PC-3 (cell line): ENCODE data around the gene NDUFAF8. TPM values are rescaled to one million over a fixed set of nuclear protein-coding genes. Genes with fewer than 3 reads are reported as not detected.

Experiments
- ATAC-seq: fragments of 200-7000 bp; cut with Tn5 transposase; 2 replicates; pipeline ENCODE4 v1.9.1; 2020; ENCODE audit warnings: mild to moderate bottlenecking, moderate library complexity
- BruUV-seq: library from RNA; stranded (reverse); fragments of 400-500 nt; replicated peaks from 2 replicates; lab custom pipeline; 2021; lab: Mats Ljungman, UMichigan
- CTCF ChIA-PET: fragments of 300-600 bp; sonication (Branson Sonifier 250); formaldehyde crosslinking; loops from one replicate; lab custom pipeline; 2022; ENCODE audit warnings: antibody characterized with exemption; lab: Charles Lee
- POLR2A ChIA-PET: fragments of 300-600 bp; sonication (Branson Sonifier 250); formaldehyde crosslinking; loops from one replicate; lab custom pipeline; 2022; ENCODE audit warnings: antibody characterized with exemption; ENCODE audit not compliant: unreplicated experiment; lab: Charles Lee
- DNase-seq: peaks from one replicate; pipeline ENCODE4 v3.0.0-alpha.2; 2015
- H2AFZ ChIP-seq: fragments of 300-600 bp; sonication (generic); 2 replicates; pipeline ENCODE4 v1.6.0; 2016; ENCODE audit warnings: antibody characterized with exemption, low read length
- H3F3A ChIP-seq: fragments of 300-600 bp; sonication (generic); one replicate; pipeline ENCODE4 v1.6.0; 2017; ENCODE audit warnings: antibody characterized with exemption, low read length, control low read depth, mild to moderate bottlenecking; ENCODE audit not compliant: unreplicated experiment
- H3K27ac ChIP-seq: fragments of 300-600 bp; sonication (generic); 2 replicates; pipeline ENCODE4 v1.5.1; 2016; ENCODE audit warnings: mild to moderate bottlenecking, low read length
- H3K27me3 ChIP-seq: fragments of 300-600 bp; sonication (generic); 2 replicates; pipeline ENCODE4 v1.6.1; 2016; ENCODE audit warnings: low read length, mixed read lengths
- H3K36me3 ChIP-seq: fragments of 300-600 bp; sonication (generic); 2 replicates; pipeline ENCODE4 v1.6.1; 2016; ENCODE audit warnings: low read depth, mixed run types, low read length, mixed read lengths
- H3K4me1 ChIP-seq: fragments of 300-600 bp; sonication (generic); 2 replicates; pipeline ENCODE4 v1.5.1; 2016; ENCODE audit warnings: low read length; ENCODE audit not compliant: insufficient read depth
- H3K4me2 ChIP-seq: fragments of 300-600 bp; sonication (generic); 2 replicates; pipeline ENCODE4 v1.6.0; 2016; ENCODE audit warnings: low read length
- H3K4me3 ChIP-seq: fragments of 300-600 bp; sonication (generic); 2 replicates; pipeline ENCODE4 v1.5.1; 2016; ENCODE audit warnings: mild to moderate bottlenecking, low read length, mixed read lengths
- H3K79me2 ChIP-seq: fragments of 300-600 bp; sonication (generic); 2 replicates; pipeline ENCODE4 v1.6.1; 2017; ENCODE audit warnings: low read length, mixed read lengths
- H3K9ac ChIP-seq: fragments of 300-600 bp; sonication (generic); 2 replicates; pipeline ENCODE4 v1.6.0; 2016; ENCODE audit warnings: mild to moderate bottlenecking, low read length
- H3K9me2 ChIP-seq: fragments of 300-600 bp; sonication (generic); replicated peaks from 2 replicates; pipeline ENCODE4 v1.6.1; 2016; ENCODE audit warnings: mixed run types, low read length, mixed read lengths
- H3K9me3 ChIP-seq: fragments of 300-600 bp; sonication (generic); 2 replicates; pipeline ENCODE4 v1.6.1; 2016; ENCODE audit warnings: low read length, mixed read lengths
- H4K20me1 ChIP-seq: fragments of 300-600 bp; sonication (generic); 2 replicates; pipeline ENCODE4 v1.6.1; 2016; ENCODE audit warnings: low read length, mixed read lengths
- CTCF ChIP-seq: fragments of 300-600 bp; sonication (generic); conservative IDR thresholded peaks from 2 replicates; pipeline ENCODE4 v1.5.1; 2017; ENCODE audit warnings: antibody characterized with exemption, low read depth, mild to moderate bottlenecking, low read length
- EZH2 ChIP-seq: fragments of 300-600 bp; sonication (generic); IDR thresholded peaks from one replicate; pipeline ENCODE4 v1.6.1; 2017; ENCODE audit warnings: antibody characterized with exemption, mild to moderate bottlenecking, low read length; ENCODE audit not compliant: unreplicated experiment
- EZH2phosphoT487 ChIP-seq: fragments of 300-600 bp; sonication (generic); IDR thresholded peaks from 2 replicates; pipeline ENCODE4 v1.6.1; 2018; ENCODE audit warnings: mild to moderate bottlenecking, antibody characterized with exemption, low read length, borderline replicate concordance
- intact Hi-C: fragments of 100-400 bp; cut with micrococcal nuclease; formaldehyde crosslinking; loops from 2 replicates; pipeline ENCODE4 v1.9.0; 2023
- total RNA-seq: library from RNA; depleted of rRNA; stranded (reverse); fragments of >200 nt; gene quantifications from 2 replicates; pipeline ENCODE4 v1.2.3, GENCODE V29; 2014

The NDUFAF8 gene
- total RNA-seq, 1 experiment from 2014 or later = 125 TPM

- H2AFZ ChIP-seq = no peak overlapping the region
- H3K36me3 ChIP-seq = peaks cover 6% of the 10 kb centered on the region; the same call in 1 of the 2 replicates
- H3K27me3 ChIP-seq = no peaks in the 10 kb centered on the region
- ATAC-seq (no peak), DNase-seq (no peak)
- intact Hi-C loops = no loop called here
- H3K4me2 ChIP-seq = no peak overlapping the region
- H3K9ac ChIP-seq = no peak overlapping the region
- CTCF ChIA-PET = no interaction called here
- no peaks in the 10 kb centered on the region for H3F3A ChIP-seq
- H4K20me1 ChIP-seq = no peaks in the 10 kb centered on the region
- no peaks in the 10 kb centered on the region for H3K9me2 ChIP-seq
- no peaks in the 10 kb centered on the region for H3K9me3 ChIP-seq
- H3K79me2 ChIP-seq = no peaks in the 10 kb centered on the region
- H3K4me3 ChIP-seq = no peak overlapping the region
- BruUV-seq = no TSS peak
- POLR2A ChIA-PET = no interaction called here
- no peaks in the 10 kb centered on the region for H3K4me1 ChIP-seq
- H3K27ac ChIP-seq = no peak overlapping the region
- no peak for TF ChIP-seq CTCF
- no peak for TF ChIP-seq EZH2phosphoT487
- TF ChIP-seq EZH2 = no peak
Observed at GRCh38 chr17:81261096-81261495, 22.0 kb downstream of the NDUFAF8 start.

GRCh38 chr17:81261582-81262336, 22.6 kb downstream of the NDUFAF8 start:
- Histone ChIP-seq H3K9me3 (no peaks in the 10 kb centered on the region), H3K4me1 (no peaks in the 10 kb centered on the region), H3K79me2 (no peaks in the 10 kb centered on the region), H3K36me3 (peaks cover 6% of the 10 kb centered on the region; the same call in 1 of the 2 replicates), H3K27me3 (no peaks in the 10 kb centered on the region), H3K4me3 (no peak overlapping the region), H3F3A (no peaks in the 10 kb centered on the region), H3K4me2 (no peak overlapping the region), H3K9ac (no peak overlapping the region), H4K20me1 (no peaks in the 10 kb centered on the region), H3K27ac (no peak overlapping the region), H3K9me2 (no peaks in the 10 kb centered on the region), H2AFZ (no peak overlapping the region)
- no peak for ATAC-seq
- no TSS peak for BruUV-seq
- TF ChIP-seq EZH2 (no peak), EZH2phosphoT487 (no peak), CTCF (no peak)
- no peak for DNase-seq
- intact Hi-C loops = no loop called here
- CTCF ChIA-PET = no interaction called here
- POLR2A ChIA-PET = no interaction called here
